ENCODE measurements around the gene PAN3. TPM values are rescaled to one million over a fixed set of nuclear protein-coding genes. Genes with fewer than 3 reads are reported as not detected.

Gene PAN3
- total RNA-seq, 1 donor from 2014 or later: 61.3 TPM

DNA sequence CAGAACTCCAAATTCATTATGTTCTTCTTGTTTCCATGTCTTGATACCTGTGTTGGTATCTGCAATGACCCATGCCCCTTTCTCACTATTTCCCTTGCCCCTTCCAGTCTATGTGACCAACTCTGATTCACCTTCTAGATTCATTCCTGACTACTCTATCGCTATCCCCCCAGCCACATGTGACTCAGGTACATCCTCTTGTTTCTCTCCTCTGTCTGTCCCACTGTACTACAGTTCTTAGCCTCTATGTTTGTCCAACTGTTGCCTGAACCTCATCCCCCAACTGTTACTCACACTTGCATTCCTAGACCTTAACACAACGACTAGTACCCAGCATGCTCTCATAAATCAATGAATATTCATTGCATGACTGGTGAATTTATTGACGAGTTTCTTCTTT lies 27.9 kb upstream of the PAN3 start:
- Mint-ChIP-seq H3K9me3 (no peaks in the 10 kb centered on the region), H3K4me1 (no peaks in the 10 kb centered on the region), H3K27ac (no peak overlapping the region), H3K36me3 (no peaks in the 10 kb centered on the region), H3K27me3 (ENCODE audit: low read depth) (peaks cover 20% of the 10 kb centered on the region), H3K4me3 (no peak overlapping the region)
- no peak for DNase-seq (ENCODE audit: low spot score in 2 of 2, unreplicated experiment in 2 of 2)
- TF ChIP-seq, protein P1, sequence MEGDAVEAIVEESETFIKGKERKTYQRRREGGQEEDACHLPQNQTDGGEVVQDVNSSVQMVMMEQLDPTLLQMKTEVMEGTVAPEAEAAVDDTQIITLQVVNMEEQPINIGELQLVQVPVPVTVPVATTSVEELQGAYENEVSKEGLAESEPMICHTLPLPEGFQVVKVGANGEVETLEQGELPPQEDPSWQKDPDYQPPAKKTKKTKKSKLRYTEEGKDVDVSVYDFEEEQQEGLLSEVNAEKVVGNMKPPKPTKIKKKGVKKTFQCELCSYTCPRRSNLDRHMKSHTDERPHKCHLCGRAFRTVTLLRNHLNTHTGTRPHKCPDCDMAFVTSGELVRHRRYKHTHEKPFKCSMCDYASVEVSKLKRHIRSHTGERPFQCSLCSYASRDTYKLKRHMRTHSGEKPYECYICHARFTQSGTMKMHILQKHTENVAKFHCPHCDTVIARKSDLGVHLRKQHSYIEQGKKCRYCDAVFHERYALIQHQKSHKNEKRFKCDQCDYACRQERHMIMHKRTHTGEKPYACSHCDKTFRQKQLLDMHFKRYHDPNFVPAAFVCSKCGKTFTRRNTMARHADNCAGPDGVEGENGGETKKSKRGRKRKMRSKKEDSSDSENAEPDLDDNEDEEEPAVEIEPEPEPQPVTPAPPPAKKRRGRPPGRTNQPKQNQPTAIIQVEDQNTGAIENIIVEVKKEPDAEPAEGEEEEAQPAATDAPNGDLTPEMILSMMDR (IDR thresholded peaks at IDR 0.05; ENCODE audit: unreplicated experiment): no peak

DNA sequence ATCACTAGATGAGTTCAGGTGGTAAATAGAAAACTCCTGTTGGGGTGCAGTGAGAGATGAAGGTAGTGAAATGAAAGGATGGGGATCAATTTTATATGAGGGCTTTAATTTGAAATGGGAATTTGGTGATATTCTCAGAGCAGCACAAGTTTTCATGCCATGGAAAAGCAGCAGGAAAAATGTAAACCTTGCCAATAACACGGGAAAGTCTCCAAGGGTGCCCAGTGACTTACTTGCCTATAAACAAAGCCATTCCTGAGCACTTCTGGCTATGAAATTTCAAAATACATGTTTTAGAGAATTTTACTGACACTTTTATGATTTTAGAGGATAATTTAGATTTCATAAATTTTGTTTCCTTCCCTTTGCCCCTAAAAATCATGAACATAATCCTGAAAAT lies 21.6 kb upstream of the PAN3 start:
- Mint-ChIP-seq H3K27me3 (ENCODE audit: low read depth) (peaks cover 2% of the 10 kb centered on the region), H3K4me1 (peaks cover 2% of the 10 kb centered on the region), H3K9me3 (no peaks in the 10 kb centered on the region), H3K4me3 (no peak overlapping the region), H3K27ac (no peak overlapping the region), H3K36me3 (no peaks in the 10 kb centered on the region)
- DNase-seq (ENCODE audit: low spot score in 2 of 2, unreplicated experiment in 2 of 2): no peak
- TF ChIP-seq, protein P1 (IDR thresholded peaks at IDR 0.05; ENCODE audit: unreplicated experiment): no peak

DNA sequence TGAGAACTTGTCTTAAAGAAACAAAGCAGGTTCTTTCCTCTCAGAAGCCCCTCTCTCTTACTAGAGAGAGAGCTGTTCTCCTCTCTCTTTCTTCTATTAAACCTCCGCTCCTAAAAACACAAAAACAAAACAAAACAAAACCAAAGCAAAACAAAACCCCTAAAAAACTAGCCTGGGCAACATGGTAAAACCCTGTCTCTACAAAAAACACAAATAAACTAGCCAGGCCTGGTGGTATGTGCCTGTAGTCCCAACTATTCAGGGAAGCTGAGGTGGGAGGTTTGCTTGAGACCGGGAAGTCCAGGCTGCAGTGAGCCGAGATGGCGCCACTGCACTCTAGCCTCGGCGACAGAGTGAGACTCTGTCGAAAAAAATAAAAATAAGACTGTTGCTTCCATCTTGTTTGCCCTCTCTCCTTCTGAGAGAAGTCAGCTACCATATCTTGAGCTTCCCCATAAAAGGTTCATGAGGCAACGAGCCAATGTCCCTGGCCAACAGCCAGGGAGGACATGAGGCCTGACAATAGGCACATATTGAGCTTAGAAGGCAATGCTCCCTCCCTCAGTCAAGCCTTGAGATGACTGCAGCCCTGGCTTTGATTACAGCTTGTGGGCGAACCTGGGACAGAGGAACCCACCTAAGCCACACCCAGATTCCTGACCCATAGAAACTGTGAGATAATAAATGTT lies 20.5 kb upstream of the PAN3 start:
- TF ChIP-seq, protein P1 (IDR thresholded peaks at IDR 0.05; ENCODE audit: unreplicated experiment): no peak
- H3K36me3 Mint-ChIP-seq: no peaks in the 10 kb centered on the region
- DNase-seq (ENCODE audit: low spot score in 2 of 2, unreplicated experiment in 2 of 2): no peak
- no peak overlapping the region for H3K4me3 Mint-ChIP-seq
- H3K4me1 Mint-ChIP-seq: peaks cover 2% of the 10 kb centered on the region
- no peak overlapping the region for H3K27ac Mint-ChIP-seq
- H3K9me3 Mint-ChIP-seq: no peaks in the 10 kb centered on the region
- peaks cover 2% of the 10 kb centered on the region for H3K27me3 Mint-ChIP-seq (ENCODE audit: low read depth)

DNA sequence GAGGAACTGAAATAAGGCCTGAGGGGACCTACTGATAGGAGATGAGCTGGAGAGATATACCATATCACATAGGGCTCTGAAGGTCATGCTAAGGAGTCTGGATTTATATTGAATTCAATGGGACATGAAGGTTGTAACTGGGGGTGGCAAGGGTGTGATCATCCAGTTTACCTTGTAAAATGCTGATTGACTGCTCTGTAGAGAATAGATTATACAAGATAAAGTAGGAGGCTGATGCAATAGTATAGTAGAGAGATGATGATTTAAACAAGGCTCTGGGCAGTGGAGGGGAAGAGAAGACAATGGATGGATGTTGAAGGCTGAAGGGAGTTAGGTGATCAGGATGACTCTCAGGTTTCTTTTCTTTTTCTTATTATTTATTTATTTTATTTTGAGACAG lies 18.0 kb upstream of the PAN3 start:
- Mint-ChIP-seq H3K36me3 (no peaks in the 10 kb centered on the region), H3K27me3 (ENCODE audit: low read depth) (peaks cover 2% of the 10 kb centered on the region), H3K27ac (no peak overlapping the region), H3K4me3 (no peak overlapping the region), H3K4me1 (peaks cover 2% of the 10 kb centered on the region), H3K9me3 (no peaks in the 10 kb centered on the region)
- TF ChIP-seq, protein P1 (IDR thresholded peaks at IDR 0.05; ENCODE audit: unreplicated experiment): no peak
- DNase-seq (ENCODE audit: low spot score in 2 of 2, unreplicated experiment in 2 of 2): no peak

DNA sequence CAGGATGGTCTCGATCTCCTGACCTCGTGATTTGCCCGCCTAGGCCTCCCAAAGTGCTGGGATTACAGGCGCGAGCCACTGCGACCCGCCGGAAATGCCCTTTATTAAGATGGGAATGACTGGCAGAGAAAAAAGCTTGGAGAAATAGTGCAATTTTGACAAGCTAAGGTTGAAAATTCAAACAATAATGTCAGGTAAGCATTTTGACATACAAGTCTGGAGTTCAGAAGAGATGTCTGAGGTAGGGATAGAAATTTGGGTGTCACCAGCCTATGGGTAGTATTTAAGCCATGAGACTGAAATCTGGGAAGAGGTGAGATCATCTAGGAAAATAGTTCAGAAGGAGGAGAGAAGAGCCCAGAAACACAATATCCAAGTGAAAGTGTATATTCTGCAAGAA lies 17.1 kb upstream of the PAN3 start:
- peaks cover 1% of the 10 kb centered on the region for H3K27me3 Mint-ChIP-seq (ENCODE audit: low read depth)
- TF ChIP-seq, protein P1 (IDR thresholded peaks at IDR 0.05; ENCODE audit: unreplicated experiment): no peak
- H3K36me3 Mint-ChIP-seq: no peaks in the 10 kb centered on the region
- no peak overlapping the region for H3K4me3 Mint-ChIP-seq
- no peak overlapping the region for H3K27ac Mint-ChIP-seq
- H3K4me1 Mint-ChIP-seq: peaks cover 2% of the 10 kb centered on the region
- DNase-seq (ENCODE audit: low spot score in 2 of 2, unreplicated experiment in 2 of 2): no peak
- H3K9me3 Mint-ChIP-seq: no peaks in the 10 kb centered on the region
